Mesenchymal stem cell (in vitro differentiated cells and primary cell): ENCODE data around the gene NES.
A peak's percentile ranks its signal among the peaks of the same experiment; 100 is the strongest.

Experiments
- DNase-seq: peaks from one replicate; pipeline ENCODE4 v3.0.0-alpha.2; 2013
- H2AFZ ChIP-seq: one replicate; pipeline ENCODE4 v1.6.1; 2013; ENCODE audit warnings: low read depth, mild to moderate bottlenecking, control low read depth, inconsistent platforms, low read length, moderate library complexity
- H2AK5ac ChIP-seq: 2 replicates; pipeline ENCODE4 v1.6.1; 2013; ENCODE audit warnings: low read length, moderate library complexity, mild to moderate bottlenecking, inconsistent platforms; ENCODE audit not compliant: severe bottlenecking
- H2BK120ac ChIP-seq: one replicate; pipeline ENCODE4 v1.6.1; 2013; ENCODE audit warnings: low read depth, mild to moderate bottlenecking, inconsistent platforms, low read length, moderate library complexity
- H2BK12ac ChIP-seq, 2 experiments: one replicate each; pipeline ENCODE4 v1.6.1; 2013; ENCODE audit warnings: inconsistent platforms in 2 of 2, low read length in 2 of 2, mild to moderate bottlenecking in 2 of 2, moderate library complexity in 2 of 2, control low read depth in 1 of 2
- H2BK15ac ChIP-seq: one replicate; pipeline ENCODE4 v1.6.1; 2013; ENCODE audit warnings: mild to moderate bottlenecking, low read depth, inconsistent platforms; ENCODE audit not compliant: poor library complexity, severe bottlenecking
- H2BK5ac ChIP-seq: 2 replicates; pipeline ENCODE4 v1.6.1; 2013; ENCODE audit warnings: low read depth, mild to moderate bottlenecking, low read length, control low read depth, inconsistent platforms; ENCODE audit not compliant: poor library complexity, severe bottlenecking
- H3K14ac ChIP-seq, 2 experiments: one replicate each; pipeline ENCODE4 v1.6.1; 2013; ENCODE audit warnings: inconsistent platforms in 2 of 2, low read length in 2 of 2, control low read depth in 1 of 2, mild to moderate bottlenecking in 1 of 2, moderate library complexity in 1 of 2
- H3K18ac ChIP-seq, 2 experiments: one replicate each; pipeline ENCODE4 v1.6.1; 2013; ENCODE audit warnings: inconsistent platforms in 2 of 2, low read length in 2 of 2, control low read depth in 1 of 2, low read depth in 1 of 2, mild to moderate bottlenecking in 1 of 2
- H3K23ac ChIP-seq, 2 experiments: one replicate each; pipeline ENCODE4 v1.6.1; 2013; ENCODE audit warnings: inconsistent platforms in 2 of 2, low read length in 2 of 2, mild to moderate bottlenecking in 2 of 2, moderate library complexity in 2 of 2, control low read depth in 1 of 2
- H3K27ac ChIP-seq: 2 replicates; pipeline ENCODE4 v1.5.1; 2013; ENCODE audit warnings: mild to moderate bottlenecking, moderate library complexity, low read length, control low read depth, inconsistent platforms; ENCODE audit not compliant: poor library complexity, severe bottlenecking
- H3K27me3 ChIP-seq, 2 experiments: 2 replicates each; pipeline versions ENCODE4 v1.6.1 to v1.7.0; 2013; ENCODE audit warnings: low read length in 2 of 2, mild to moderate bottlenecking in 2 of 2, moderate library complexity in 2 of 2, control low read depth in 1 of 2, inconsistent platforms in 1 of 2; ENCODE audit not compliant: control insufficient read depth in 1 of 2, insufficient read depth in 1 of 2
- H3K36me3 ChIP-seq, 2 experiments: 2 replicates each; pipeline versions ENCODE4 v1.6.1 to v1.7.0; 2013; ENCODE audit warnings: low read length in 2 of 2, control low read depth in 1 of 2, inconsistent platforms in 1 of 2, low read depth in 1 of 2, mild to moderate bottlenecking in 1 of 2; ENCODE audit not compliant: insufficient read depth in 2 of 2, control insufficient read depth in 1 of 2
- H3K4ac ChIP-seq, 2 experiments: one replicate each; pipeline ENCODE4 v1.6.1; 2013; ENCODE audit warnings: inconsistent platforms in 2 of 2, low read length in 2 of 2, mild to moderate bottlenecking in 2 of 2, moderate library complexity in 2 of 2, control low read depth in 1 of 2, low read depth in 1 of 2
- H3K4me1 ChIP-seq: 2 replicates; pipeline ENCODE4 v1.6.1; 2013; ENCODE audit warnings: low read depth, low read length, control low read depth; ENCODE audit not compliant: control insufficient read depth, insufficient read depth
- H3K4me2 ChIP-seq: 2 replicates; pipeline ENCODE4 v1.6.1; 2013; ENCODE audit warnings: low read length, mild to moderate bottlenecking, inconsistent platforms; ENCODE audit not compliant: poor library complexity, severe bottlenecking
- H3K4me3 ChIP-seq, 2 experiments: 2 replicates each; pipeline versions ENCODE4 v1.5.1 to v1.7.0; 2013; ENCODE audit warnings: low read length in 2 of 2, mild to moderate bottlenecking in 2 of 2, control low read depth in 1 of 2, low read depth in 1 of 2; ENCODE audit not compliant: insufficient read depth in 1 of 2
- H3K79me1 ChIP-seq: replicated peaks from 2 replicates; pipeline ENCODE4 v1.6.1; 2013; ENCODE audit warnings: mild to moderate bottlenecking, control low read depth, low read length, inconsistent platforms; ENCODE audit not compliant: poor library complexity, severe bottlenecking
- H3K9ac ChIP-seq: 2 replicates; pipeline ENCODE4 v1.7.0; 2013; ENCODE audit warnings: mild to moderate bottlenecking, low read length, moderate library complexity
- H3K9me3 ChIP-seq: 2 replicates; pipeline ENCODE4 v1.7.0; 2013; ENCODE audit warnings: mild to moderate bottlenecking, low read length; ENCODE audit not compliant: control insufficient read depth
- H4K8ac ChIP-seq: one replicate; pipeline ENCODE4 v1.6.1; 2013; ENCODE audit warnings: inconsistent platforms, mild to moderate bottlenecking, low read length, moderate library complexity
- H4K91ac ChIP-seq: one replicate; pipeline ENCODE4 v1.6.1; 2013; ENCODE audit warnings: mild to moderate bottlenecking, low read length, inconsistent platforms
- WGBS: methylation state at CpG from one replicate; pipeline ENCODE4 v1.1.7; 2013; ENCODE audit warnings: mixed read lengths; 5-methylcytosine and 5-hydroxymethylcytosine counted together

NES gene

GRCh38 chr1:156660752-156661112 lies 16.5 kb downstream of the NES start:
- Histone ChIP-seq H3K14ac (peak overlapping the region in 1 of 2 experiments; percentile 76), H3K9ac (peak overlapping the region; percentile 44), H3K9me3 (no peaks in the 10 kb centered on the region), H4K91ac (peak overlapping the region; percentile 93), H3K4me2 (peak overlapping the region; percentile 63), H2AFZ (no peak overlapping the region), H4K8ac (peak overlapping the region; percentile 77), H3K79me1 (peaks cover 13% of the 10 kb centered on the region), H3K23ac (no peak overlapping the region), H3K4me3 (no peak overlapping the region), H2BK15ac (peak overlapping the region; percentile 60), H3K27me3 (peaks cover 16 to 24% of the 10 kb centered on the region in 2 experiments), H3K4me1 (peaks cover 67% of the 10 kb centered on the region), H2BK120ac (peak overlapping the region; percentile 96), H3K36me3 (peaks cover 0 to 2% of the 10 kb centered on the region in 2 experiments), H3K18ac (peak overlapping the region; percentile 92 to 94), H3K27ac (peak overlapping the region; percentile 90), H2BK5ac (no peak overlapping the region), H2BK12ac (peak overlapping the region; percentile 88 to 99), H3K4ac (peak overlapping the region; percentile 55 to 64), H2AK5ac (peak overlapping the region; percentile 62)
- WGBS: 81% methylated on average over 1 of the region's 2 CpGs
- DNase-seq: no peak

GRCh38 chr1:156659988-156660751 lies 17.0 kb downstream of the NES start:
- Histone ChIP-seq H2BK120ac (peak overlapping the region; percentile 96), H2AK5ac (peak overlapping the region; percentile 62), H2BK15ac (peak overlapping the region; percentile 60), H3K9me3 (no peaks in the 10 kb centered on the region), H3K4me1 (peaks cover 61% of the 10 kb centered on the region), H2AFZ (no peak overlapping the region), H3K14ac (peak overlapping the region in 1 of 2 experiments; percentile 93), H3K36me3 (peaks cover 0 to 2% of the 10 kb centered on the region in 2 experiments), H3K4ac (peak overlapping the region; percentile 55 to 64), H3K23ac (peak overlapping the region in 1 of 2 experiments; percentile 46), H3K4me3 (peak overlapping the region in 1 of 2 experiments; percentile 59), H3K18ac (peak overlapping the region; percentile 92 to 94), H3K4me2 (peak overlapping the region; percentile 47), H4K91ac (peak overlapping the region; percentile 93), H3K27ac (peak overlapping the region; percentile 90), H3K27me3 (peaks cover 21 to 30% of the 10 kb centered on the region in 2 experiments), H3K79me1 (peaks cover 13% of the 10 kb centered on the region), H3K9ac (peak overlapping the region; percentile 78), H2BK12ac (peak overlapping the region; percentile 88 to 99), H4K8ac (peak overlapping the region; percentile 77), H2BK5ac (no peak overlapping the region)
- peak; percentile 98 for DNase-seq
- 9% methylated on average over 38 of the region's 38 CpGs for WGBS

GRCh38 chr1:156659661-156659987 lies 17.6 kb downstream of the NES start:
- 30% methylated on average over 6 of the region's 6 CpGs for WGBS

DNA sequence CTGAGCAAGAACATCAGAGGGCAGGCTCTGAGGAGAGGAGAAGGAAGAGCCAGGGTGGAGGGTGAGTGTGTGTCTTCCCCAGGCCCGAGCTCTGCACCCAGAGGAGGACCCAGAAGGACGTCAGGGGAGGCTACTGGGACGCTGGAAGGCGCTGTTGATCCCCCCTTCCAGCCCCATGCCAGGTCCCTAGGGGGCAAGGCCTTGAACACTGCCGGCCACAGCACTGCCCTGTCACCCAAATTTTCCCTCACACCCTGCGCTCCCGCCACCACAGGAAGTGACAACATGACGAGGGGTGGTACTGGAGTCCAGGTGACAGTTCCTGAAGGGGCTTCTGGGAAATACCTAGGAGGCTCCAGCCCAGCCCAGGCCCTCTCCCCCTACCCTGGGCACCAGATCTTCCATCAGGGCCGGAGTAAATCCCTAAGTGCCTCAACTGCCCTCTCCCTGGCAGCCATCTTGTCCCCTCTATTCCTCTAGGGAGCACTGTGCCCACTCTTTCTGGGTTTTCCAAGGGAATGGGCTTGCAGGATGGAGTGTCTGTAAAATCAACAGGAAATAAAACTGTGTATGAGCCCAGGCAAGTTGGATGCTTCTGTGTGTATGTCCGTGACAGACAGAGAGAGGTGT lies 18.1 kb downstream of the NES start:
- H2BK12ac ChIP-seq: peak overlapping the region in 1 of 2 experiments; percentile 13
- H2BK15ac ChIP-seq: peak overlapping the region; percentile 44
- H2BK5ac ChIP-seq: no peak overlapping the region
- 97% methylated on average over 5 of the region's 10 CpGs for WGBS
- H3K36me3 ChIP-seq: peaks cover 0 to 2% of the 10 kb centered on the region in 2 experiments
- H3K4me2 ChIP-seq: no peak overlapping the region
- H2AK5ac ChIP-seq: no peak overlapping the region
- H4K8ac ChIP-seq: no peak overlapping the region
- H3K9ac ChIP-seq: peak overlapping the region; percentile 78
- no peaks in the 10 kb centered on the region for H3K9me3 ChIP-seq
- peak overlapping the region; percentile 54 for H4K91ac ChIP-seq
- H3K23ac ChIP-seq: no peak overlapping the region
- DNase-seq: no peak
- no peak overlapping the region for H2AFZ ChIP-seq
- H3K14ac ChIP-seq: no peak overlapping the region
- H3K4me1 ChIP-seq: peaks cover 50% of the 10 kb centered on the region
- H3K27me3 ChIP-seq: peaks cover 33 to 37% of the 10 kb centered on the region in 2 experiments
- peak overlapping the region in 1 of 2 experiments; percentile 57 for H3K18ac ChIP-seq
- H3K27ac ChIP-seq: no peak overlapping the region
- H3K79me1 ChIP-seq: peaks cover 13% of the 10 kb centered on the region
- H3K4me3 ChIP-seq: no peak overlapping the region
- no peak overlapping the region for H2BK120ac ChIP-seq
- H3K4ac ChIP-seq: no peak overlapping the region

More at GRCh38 chr1:156659661-156659987, 17.6 kb downstream of the NES start:
- Histone ChIP-seq H4K91ac (peak overlapping the region; percentile 76), H2BK12ac (peak overlapping the region; percentile 22 to 86), H2BK120ac (no peak overlapping the region), H2BK5ac (no peak overlapping the region), H3K9ac (peak overlapping the region; percentile 78), H3K14ac (peak overlapping the region in 1 of 2 experiments; percentile 61), H3K4me1 (peaks cover 56% of the 10 kb centered on the region), H3K23ac (peak overlapping the region in 1 of 2 experiments; percentile 37), H3K27ac (peak overlapping the region; percentile 55), H3K4me2 (peak overlapping the region; percentile 47), H3K27me3 (peaks cover 27 to 34% of the 10 kb centered on the region in 2 experiments), H3K18ac (peak overlapping the region; percentile 38 to 75), H2AK5ac (peak overlapping the region; percentile 18), H2AFZ (no peak overlapping the region), H2BK15ac (peak overlapping the region; percentile 60), H3K9me3 (no peaks in the 10 kb centered on the region), H3K4ac (peak overlapping the region in 1 of 2 experiments; percentile 75), H3K4me3 (peak overlapping the region in 1 of 2 experiments; percentile 59), H4K8ac (peak overlapping the region; percentile 47), H3K79me1 (peaks cover 13% of the 10 kb centered on the region), H3K36me3 (peaks cover 0 to 2% of the 10 kb centered on the region in 2 experiments)
- no peak for DNase-seq
